Suprapubic skin (tissue), 4 donors: ENCODE results near the gene MKLN1.

Experiments
- CTCF ChIP-seq, 2 donors: fragments of 200-600 bp in 1 of 2; fragments of 450-650 bp in 1 of 2; sonication (generic) in 1 of 2; IDR thresholded peaks; one replicate each; pipeline ENCODE4 v1.5.1; 2016 to 2019; ENCODE audit warnings: antibody characterized with exemption in 2 of 2, mild to moderate bottlenecking in 1 of 2, moderate library complexity in 1 of 2
- EP300 ChIP-seq: sonication (generic); formaldehyde crosslinking; IDR thresholded peaks from one replicate; pipeline ENCODE4 v1.6.1; 2017; ENCODE audit warnings: antibody characterized with exemption
- POLR2A ChIP-seq, 2 donors: fragments of 450-650 bp; IDR thresholded peaks; one replicate each; pipeline ENCODE4 v1.6.1; 2017; ENCODE audit warnings: antibody characterized with exemption in 2 of 2, mild to moderate bottlenecking in 2 of 2, moderate library complexity in 2 of 2
- POLR2AphosphoS5 ChIP-seq, 3 donors: sonication (generic); formaldehyde crosslinking; IDR thresholded peaks; one replicate each; pipeline ENCODE4 v1.6.1; 2017; ENCODE audit warnings: antibody characterized with exemption in 3 of 3

GRCh38 chr7:131305152-131305551 is 22.5 kb upstream of the MKLN1 start:
- no peak for TF ChIP-seq EP300
- no peak for TF ChIP-seq CTCF (IDR thresholded peaks at IDR 0.05)
- no peak for TF ChIP-seq POLR2A (IDR thresholded peaks at IDR 0.05)
- no peak for TF ChIP-seq POLR2AphosphoS5 (IDR thresholded peaks at IDR 0.05)
